ENCODE data around the gene TNS1.

TNS1 gene

DNA sequence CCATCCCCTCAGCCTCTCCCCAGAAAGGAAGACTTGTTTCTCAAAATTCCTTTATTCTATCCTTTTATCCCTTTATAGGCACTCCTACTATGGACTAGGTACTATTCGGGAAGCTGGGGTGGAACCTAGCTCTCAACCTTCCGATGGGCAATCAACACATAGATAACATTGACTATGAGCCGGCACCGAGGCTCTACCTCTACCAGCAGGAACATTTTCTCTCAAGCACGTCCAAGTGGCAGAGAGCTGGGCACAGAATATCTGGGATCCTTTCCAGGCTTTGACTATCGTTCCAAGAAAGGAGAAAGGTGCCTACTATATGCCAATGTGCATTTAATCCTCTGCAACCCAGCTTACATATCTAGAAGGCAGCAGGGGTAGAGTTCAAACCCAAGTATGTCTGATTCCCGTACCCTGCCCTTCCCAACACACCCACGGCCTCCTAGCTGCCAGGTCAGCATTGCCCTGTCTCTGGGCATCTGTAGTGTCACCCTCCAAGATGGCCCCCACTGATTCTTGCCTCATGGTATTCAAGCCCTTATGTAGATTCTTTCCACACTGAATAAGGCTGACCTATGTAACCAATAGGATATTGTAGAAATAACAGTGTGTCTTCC, 28.3 kb downstream of the TNS1 start:
- H3K27me3 ChIP-seq (ENCODE audit: control insufficient read depth, insufficient read depth, low read length): no peaks in the 10 kb centered on the region
- no peaks in the 10 kb centered on the region for H3K36me3 ChIP-seq (ENCODE audit: control insufficient read depth, insufficient read depth, low read length)
- H2AFZ ChIP-seq: no peak overlapping the region
- no peak overlapping the region for H3K9ac ChIP-seq
- no peak overlapping the region for H3K4me3 ChIP-seq (ENCODE audit: low read depth, low read length)
- H3K79me2 ChIP-seq: peaks cover 32% of the 10 kb centered on the region
- peak overlapping the region; percentile 34 for H3K27ac ChIP-seq
- no peaks in the 10 kb centered on the region for H3K9me3 ChIP-seq (ENCODE audit: control insufficient read depth, low read length)
- H3K4me1 ChIP-seq: peaks cover 40% of the 10 kb centered on the region
- TF ChIP-seq, protein P1, sequence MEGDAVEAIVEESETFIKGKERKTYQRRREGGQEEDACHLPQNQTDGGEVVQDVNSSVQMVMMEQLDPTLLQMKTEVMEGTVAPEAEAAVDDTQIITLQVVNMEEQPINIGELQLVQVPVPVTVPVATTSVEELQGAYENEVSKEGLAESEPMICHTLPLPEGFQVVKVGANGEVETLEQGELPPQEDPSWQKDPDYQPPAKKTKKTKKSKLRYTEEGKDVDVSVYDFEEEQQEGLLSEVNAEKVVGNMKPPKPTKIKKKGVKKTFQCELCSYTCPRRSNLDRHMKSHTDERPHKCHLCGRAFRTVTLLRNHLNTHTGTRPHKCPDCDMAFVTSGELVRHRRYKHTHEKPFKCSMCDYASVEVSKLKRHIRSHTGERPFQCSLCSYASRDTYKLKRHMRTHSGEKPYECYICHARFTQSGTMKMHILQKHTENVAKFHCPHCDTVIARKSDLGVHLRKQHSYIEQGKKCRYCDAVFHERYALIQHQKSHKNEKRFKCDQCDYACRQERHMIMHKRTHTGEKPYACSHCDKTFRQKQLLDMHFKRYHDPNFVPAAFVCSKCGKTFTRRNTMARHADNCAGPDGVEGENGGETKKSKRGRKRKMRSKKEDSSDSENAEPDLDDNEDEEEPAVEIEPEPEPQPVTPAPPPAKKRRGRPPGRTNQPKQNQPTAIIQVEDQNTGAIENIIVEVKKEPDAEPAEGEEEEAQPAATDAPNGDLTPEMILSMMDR (IDR thresholded peaks at IDR 0.05): no peak
- peak overlapping the region; percentile 29 for H3K4me2 ChIP-seq (ENCODE audit: low read length)

DNA sequence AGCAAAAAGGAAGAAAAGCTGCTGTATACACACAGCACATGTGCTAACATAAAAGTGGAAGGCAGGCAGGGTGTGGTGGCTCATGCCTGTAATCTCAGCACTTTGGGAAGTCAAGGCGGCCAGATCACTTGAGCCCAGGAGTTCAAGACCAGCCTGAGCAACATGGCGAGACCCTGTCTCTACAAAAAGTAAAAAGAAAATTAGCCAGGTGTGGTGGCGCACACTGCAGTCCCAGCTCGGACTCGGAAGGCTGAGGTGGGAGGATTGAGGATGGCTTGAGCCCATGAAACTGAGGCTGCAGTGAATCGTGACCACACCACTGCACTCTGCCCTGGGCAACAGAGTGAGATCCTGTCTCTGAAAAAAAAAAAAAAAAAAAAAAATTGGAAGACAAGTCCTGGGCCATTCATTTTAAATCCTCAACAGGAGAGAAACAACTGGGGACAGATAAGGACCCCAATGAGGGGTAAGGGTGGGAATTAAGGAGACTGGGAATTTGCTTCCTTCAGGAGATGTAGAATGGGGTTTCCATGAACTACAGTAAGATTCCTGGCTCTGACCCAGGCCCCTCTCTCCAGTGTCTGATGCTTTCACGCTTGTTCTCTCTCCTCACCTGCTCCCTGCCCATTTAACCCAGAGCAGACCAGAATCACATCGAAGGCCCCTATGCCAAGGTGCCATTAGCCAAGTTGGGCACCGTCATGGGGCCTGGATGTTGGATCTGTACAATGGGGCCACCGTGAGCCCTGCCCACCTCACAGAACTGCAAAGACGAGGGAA, 29.6 kb downstream of the TNS1 start:
- Histone ChIP-seq H2AFZ (no peak overlapping the region), H3K4me1 (peaks cover 37% of the 10 kb centered on the region), H3K4me2 (ENCODE audit: low read length) (no peak overlapping the region), H3K27me3 (ENCODE audit: control insufficient read depth, insufficient read depth, low read length) (no peaks in the 10 kb centered on the region), H3K79me2 (peaks cover 31% of the 10 kb centered on the region), H3K27ac (peak overlapping the region; percentile 17), H3K36me3 (ENCODE audit: control insufficient read depth, insufficient read depth, low read length) (no peaks in the 10 kb centered on the region), H3K4me3 (ENCODE audit: low read depth, low read length) (no peak overlapping the region), H3K9ac (no peak overlapping the region), H3K9me3 (ENCODE audit: control insufficient read depth, low read length) (no peaks in the 10 kb centered on the region)
- TF ChIP-seq, protein P1 (IDR thresholded peaks at IDR 0.05): no peak

DNA sequence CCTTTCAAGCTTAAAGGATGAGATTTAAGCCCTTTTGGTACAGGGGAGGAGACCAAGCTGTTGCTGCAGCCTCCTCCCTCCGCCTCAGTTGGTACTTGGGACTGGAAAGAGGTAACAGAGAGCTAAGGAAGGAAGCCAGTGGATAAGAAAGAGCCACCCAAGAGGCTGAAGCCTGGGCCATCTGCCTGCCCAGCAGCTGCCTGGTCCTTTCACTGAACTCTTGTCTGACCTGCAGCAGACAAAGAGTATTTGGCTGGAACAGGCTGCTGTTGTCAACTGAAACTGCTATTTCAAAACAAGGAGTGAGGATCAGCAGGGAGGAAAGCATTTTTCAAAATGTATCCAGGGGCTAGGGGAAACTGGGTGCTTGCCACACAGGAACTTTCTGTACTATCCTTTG, 30.3 kb downstream of the TNS1 start:
- no peaks in the 10 kb centered on the region for H3K27me3 ChIP-seq (ENCODE audit: control insufficient read depth, insufficient read depth, low read length)
- H3K9ac ChIP-seq: no peak overlapping the region
- H3K4me1 ChIP-seq: peaks cover 31% of the 10 kb centered on the region
- no peak overlapping the region for H2AFZ ChIP-seq
- no peak overlapping the region for H3K27ac ChIP-seq
- no peak overlapping the region for H3K4me2 ChIP-seq (ENCODE audit: low read length)
- peaks cover 24% of the 10 kb centered on the region for H3K79me2 ChIP-seq
- H3K4me3 ChIP-seq (ENCODE audit: low read depth, low read length): no peak overlapping the region
- no peaks in the 10 kb centered on the region for H3K36me3 ChIP-seq (ENCODE audit: control insufficient read depth, insufficient read depth, low read length)
- no peaks in the 10 kb centered on the region for H3K9me3 ChIP-seq (ENCODE audit: control insufficient read depth, low read length)
- TF ChIP-seq, protein P1 (IDR thresholded peaks at IDR 0.05): no peak

DNA sequence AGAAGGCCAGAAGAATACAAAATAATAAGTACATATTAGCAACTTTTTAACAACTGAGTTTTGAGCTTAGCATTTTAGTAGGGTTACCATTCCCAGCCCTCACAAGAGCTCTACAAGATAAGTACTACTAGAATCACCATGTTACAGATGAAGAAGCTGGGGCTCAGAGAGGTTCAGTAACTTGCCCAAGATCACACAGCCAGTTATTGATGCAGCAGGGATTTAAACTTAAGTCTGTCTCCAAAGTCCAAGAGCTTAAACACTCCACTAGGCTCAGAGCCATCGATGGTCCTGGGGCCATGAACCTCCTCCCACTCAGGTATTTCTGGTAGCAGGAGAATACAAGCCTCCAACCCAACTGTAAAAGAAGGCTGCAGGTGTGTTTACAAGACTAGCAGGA, 30.8 kb downstream of the TNS1 start:
- Histone ChIP-seq H3K4me3 (ENCODE audit: low read depth, low read length) (no peak overlapping the region), H2AFZ (no peak overlapping the region), H3K9me3 (ENCODE audit: control insufficient read depth, low read length) (no peaks in the 10 kb centered on the region), H3K27ac (no peak overlapping the region), H3K9ac (no peak overlapping the region), H3K79me2 (peaks cover 20% of the 10 kb centered on the region), H3K4me2 (ENCODE audit: low read length) (no peak overlapping the region), H3K27me3 (ENCODE audit: control insufficient read depth, insufficient read depth, low read length) (no peaks in the 10 kb centered on the region), H3K4me1 (peaks cover 27% of the 10 kb centered on the region), H3K36me3 (ENCODE audit: control insufficient read depth, insufficient read depth, low read length) (no peaks in the 10 kb centered on the region)
- TF ChIP-seq, protein P1 (IDR thresholded peaks at IDR 0.05): no peak
